Thyroid gland (tissue), 4 donors: ENCODE data around the gene SETD1A. TPM values are rescaled to one million over a fixed set of nuclear protein-coding genes. Genes with fewer than 3 reads are reported as not detected.

Experiments
- DNase-seq, 2 donors: peaks; one replicate each; pipeline ENCODE4 v3.0.0-alpha.2; 2019
- H3K27ac ChIP-seq, 3 donors: fragments of 200-600 bp; sonication (generic); 1 replicate in 2 of 3; 2 replicates in 1 of 3; pipeline ENCODE4 v1.5.1; 2016 to 2019; ENCODE audit warnings: mild to moderate bottlenecking in 1 of 3, moderate library complexity in 1 of 3
- H3K27me3 ChIP-seq: fragments of 200-600 bp; sonication (generic); one replicate; pipeline ENCODE4 v1.5.1; 2019
- H3K36me3 ChIP-seq, 2 donors: fragments of 200-600 bp; sonication (generic); one replicate each; pipeline ENCODE4 v1.5.1; 2016 to 2019
- H3K4me1 ChIP-seq, 2 donors: fragments of 200-600 bp; sonication (generic); one replicate each; pipeline ENCODE4 v1.5.1; 2017 to 2019
- H3K4me3 ChIP-seq, 3 donors: fragments of 200-600 bp; sonication (generic); replicated peaks in 1 of 3; 1 replicate in 2 of 3; 2 replicates in 1 of 3; pipeline ENCODE4 v1.5.1; 2016; ENCODE audit warnings: mild to moderate bottlenecking in 1 of 3
- H3K9me3 ChIP-seq: fragments of 200-600 bp; sonication (generic); one replicate; pipeline ENCODE4 v1.5.1; 2017
- CTCF ChIP-seq, 6 experiments: fragments of 200-600 bp in 3 of 6; fragments of 450-650 bp in 3 of 6; sonication (generic) in 3 of 6; IDR thresholded peaks; one replicate each; pipeline ENCODE4 v1.5.1; 2016 to 2019; ENCODE audit warnings: antibody characterized with exemption in 6 of 6, mild to moderate bottlenecking in 2 of 6, inconsistent platforms in 1 of 6, moderate library complexity in 1 of 6
- POLR2A ChIP-seq, 2 donors: fragments of 450-650 bp; IDR thresholded peaks; one replicate each; pipeline ENCODE4 v1.6.1; 2017; ENCODE audit warnings: antibody characterized with exemption in 2 of 2, mild to moderate bottlenecking in 2 of 2, moderate library complexity in 1 of 2
- WGBS, 2 donors: methylation state at CpG; one replicate each; pipeline ENCODE4 v1.1.5; 2017; 5-methylcytosine and 5-hydroxymethylcytosine counted together
- intact Hi-C: fragments of 100-400 bp; cut with DNase I; formaldehyde crosslinking; loops from one replicate; pipeline ENCODE4 v1.15.1; 2023
- total RNA-seq, 4 donors: library from RNA; depleted of rRNA; stranded (reverse); fragments of >200 nt; gene quantifications; one replicate each; pipeline ENCODE4 v1.2.3, GENCODE V29; 2016

SETD1A gene
- total RNA-seq, 4 donors from 2014 or later, result 7.7 to 11.4 (median 9.2) TPM

DNA sequence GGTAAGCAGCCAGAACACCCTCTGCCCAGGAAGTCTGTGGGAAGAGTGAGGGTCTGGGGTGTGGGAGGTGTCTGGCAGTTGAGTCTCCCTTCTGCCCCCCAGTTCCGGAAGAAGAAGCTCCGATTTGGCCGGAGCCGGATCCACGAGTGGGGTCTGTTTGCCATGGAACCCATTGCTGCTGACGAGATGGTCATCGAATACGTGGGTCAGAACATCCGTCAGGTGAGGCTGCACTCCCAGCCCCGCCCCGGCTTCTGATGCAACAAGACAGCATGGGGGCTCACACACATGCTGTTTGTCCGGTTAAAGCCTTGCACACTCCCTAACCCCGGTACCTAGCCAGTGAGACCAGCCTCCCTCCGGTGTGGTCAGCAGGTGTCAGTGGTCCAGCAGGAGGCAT, 23.4 kb downstream of the SETD1A start:
- DNase-seq, result no peak
- Histone ChIP-seq H3K4me1 (peaks cover 8% of the 10 kb centered on the region in 2 donors), H3K36me3 (peaks cover 58 to 61% of the 10 kb centered on the region in 2 donors), H3K9me3 (no peaks in the 10 kb centered on the region), H3K27ac (no peak overlapping the region), H3K27me3 (no peaks in the 10 kb centered on the region), H3K4me3 (no peak overlapping the region)
- intact Hi-C loops, result loop anchor here (10.0 kb wide), 2 partner anchors 164 to 884 kb away; no protein-coding TSS in a partner anchor
- WGBS, 2 donors, result 95 to 100% methylated on average over 8 of the region's 14 CpGs
- TF ChIP-seq POLR2A (IDR thresholded peaks at IDR 0.05), result no peak
- TF ChIP-seq CTCF (IDR thresholded peaks at IDR 0.05), result no peak

GRCh38 chr16:30982548-30983288, 25.2 kb downstream of the SETD1A start:
- intact Hi-C loops, result loop anchor here (10.0 kb wide), 2 partner anchors 162 to 882 kb away; no protein-coding TSS in a partner anchor
- peaks cover 43 to 47% of the 10 kb centered on the region in 2 donors for H3K36me3 ChIP-seq

DNA sequence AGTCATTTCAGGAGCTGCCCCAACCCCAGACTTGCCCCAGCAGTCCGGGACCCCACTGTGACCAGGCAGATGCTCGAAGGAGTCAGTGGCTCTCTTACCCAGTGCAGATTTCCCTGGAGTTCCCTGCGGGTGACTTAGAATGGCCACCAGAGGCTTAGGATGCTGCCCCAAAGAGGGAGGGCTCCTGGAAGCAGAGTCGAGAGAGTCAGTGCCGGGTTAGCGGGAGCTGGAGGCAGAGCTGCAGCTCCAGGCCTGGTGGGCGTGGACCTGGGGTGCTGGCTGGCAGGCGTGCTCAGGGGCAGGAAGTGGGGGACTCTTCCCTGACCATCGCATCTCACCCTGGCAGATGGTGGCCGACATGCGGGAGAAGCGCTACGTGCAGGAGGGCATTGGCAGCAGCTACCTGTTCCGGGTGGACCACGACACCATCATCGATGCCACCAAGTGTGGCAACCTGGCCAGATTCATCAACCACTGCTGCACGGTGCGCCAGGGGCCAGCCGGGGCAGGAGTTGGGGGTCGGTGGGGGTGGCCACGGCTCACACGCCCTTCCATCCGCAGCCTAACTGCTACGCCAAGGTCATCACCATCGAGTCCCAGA, 25.8 kb downstream of the SETD1A start:
- TF ChIP-seq CTCF (IDR thresholded peaks at IDR 0.05) (no peak), POLR2A (IDR thresholded peaks at IDR 0.05) (no peak)
- Histone ChIP-seq H3K27ac (no peak overlapping the region), H3K36me3 (peaks cover 41 to 46% of the 10 kb centered on the region in 2 donors), H3K9me3 (no peaks in the 10 kb centered on the region), H3K27me3 (no peaks in the 10 kb centered on the region), H3K4me1 (peaks cover 8 to 12% of the 10 kb centered on the region in 2 donors), H3K4me3 (no peak overlapping the region)
- WGBS, 2 donors, result 88 to 89% methylated on average over 13 to 25 of the region's 25 CpGs
- intact Hi-C loops, result loop anchor here (10.0 kb wide), 2 partner anchors 161 to 881 kb away; no protein-coding TSS in a partner anchor
- no peak for DNase-seq

More at GRCh38 chr16:30982548-30983288, 25.2 kb downstream of the SETD1A start:
- H3K27ac ChIP-seq, result no peak overlapping the region
- H3K27me3 ChIP-seq, result no peaks in the 10 kb centered on the region
- TF ChIP-seq POLR2A (IDR thresholded peaks at IDR 0.05) (no peak), CTCF (IDR thresholded peaks at IDR 0.05) (no peak)
- no peak overlapping the region for H3K4me3 ChIP-seq
- H3K9me3 ChIP-seq, result no peaks in the 10 kb centered on the region
- DNase-seq, result no peak
- 81 to 88% methylated on average over 14 to 16 of the region's 17 CpGs for whole genome bisulfite sequencing, 2 donors
- H3K4me1 ChIP-seq, result peaks cover 8 to 12% of the 10 kb centered on the region in 2 donors

GRCh38 chr16:30983898-30984610, 26.5 kb downstream of the SETD1A start:
- Histone ChIP-seq H3K4me1 (peaks cover 8 to 12% of the 10 kb centered on the region in 2 donors), H3K36me3 (peaks cover 35 to 39% of the 10 kb centered on the region in 2 donors), H3K27ac (no peak overlapping the region), H3K4me3 (no peak overlapping the region), H3K27me3 (no peaks in the 10 kb centered on the region), H3K9me3 (no peaks in the 10 kb centered on the region)
- DNase-seq, result no peak
- intact Hi-C loops, result loop anchor here (2.0 to 10.0 kb wide), 3 partner anchors 161 to 881 kb away; partner anchors contain the start of gene ZNF843
- TF ChIP-seq CTCF (IDR thresholded peaks at IDR 0.05) (no peak), POLR2A (IDR thresholded peaks at IDR 0.05) (no peak)
- WGBS, 2 donors, result 85 to 87% methylated on average over 11 to 14 of the region's 14 CpGs
